IPS-NIHi11 (cell line): ENCODE results near the gene MLLT3.
A peak's percentile ranks its signal among the peaks of the same experiment; 100 is the strongest.

ENCODE experiments used
- DNase-seq: peaks from one replicate; pipeline ENCODE4 v3.0.0; 2012; ENCODE audit warnings: mixed read lengths, low spot score

The MLLT3 gene

GRCh38 chr9:20417373-20418080 is 204.8 kb downstream of the MLLT3 start:
- DNase-seq = no peak

DNA sequence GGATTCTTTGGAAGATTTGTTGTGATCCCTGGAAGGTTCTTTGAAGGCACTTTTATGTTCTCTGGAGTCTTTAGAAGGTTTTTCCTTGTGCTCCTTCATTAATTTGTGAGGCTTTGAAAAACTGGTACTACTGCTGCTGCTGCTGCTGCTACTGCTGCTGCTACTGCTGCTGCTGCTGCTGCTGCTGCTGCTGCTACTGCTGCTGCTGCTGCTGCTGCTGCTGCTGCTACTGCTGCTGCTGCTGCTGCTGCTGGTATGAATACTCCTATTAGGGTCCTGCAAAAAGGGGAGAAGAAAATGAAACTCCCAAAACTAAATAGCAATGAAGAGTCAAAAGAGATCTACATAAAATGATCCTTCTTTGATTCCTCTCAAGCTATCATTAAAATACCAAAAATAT is 208.1 kb downstream of the MLLT3 start:
- no peak for DNase-seq

- DNase-seq = no peak
Observed at GRCh38 chr9:20409321-20410092, 212.8 kb downstream of the MLLT3 start.

- DNase-seq = peak; percentile 23
Observed at GRCh38 chr9:20408513-20408912, 213.8 kb downstream of the MLLT3 start.

GRCh38 chr9:20407013-20407412 is 215.3 kb downstream of the MLLT3 start:
- no peak for DNase-seq

GRCh38 chr9:20406344-20406743 is 216.0 kb downstream of the MLLT3 start:
- no peak for DNase-seq

GRCh38 chr9:20405616-20406015 is 216.7 kb downstream of the MLLT3 start:
- no peak for DNase-seq

GRCh38 chr9:20405078-20405477 is 217.2 kb downstream of the MLLT3 start:
- DNase-seq = no peak

GRCh38 chr9:20404192-20404813 is 218.0 kb downstream of the MLLT3 start:
- no peak for DNase-seq

DNA sequence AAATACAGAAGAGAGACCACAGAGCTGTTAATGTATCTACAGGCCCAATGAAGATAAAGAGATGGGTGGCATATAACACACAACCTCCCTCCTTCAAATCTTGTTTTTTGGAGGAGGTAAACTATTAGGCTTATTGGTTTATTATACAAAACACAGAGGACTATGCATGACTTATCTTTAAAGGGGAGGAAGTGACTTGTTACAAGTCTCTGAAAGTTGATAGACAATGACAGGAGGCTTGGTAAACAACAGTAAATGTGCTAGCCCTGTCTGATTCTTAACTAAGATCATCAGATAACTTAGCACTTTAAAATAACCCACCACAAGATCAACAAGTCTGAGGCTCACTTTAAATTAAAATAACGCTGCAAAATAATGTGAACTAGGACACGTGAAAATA is 219.0 kb downstream of the MLLT3 start:
- DNase-seq = no peak

GRCh38 chr9:20402273-20402875 is 219.9 kb downstream of the MLLT3 start:
- DNase-seq = no peak

DNA sequence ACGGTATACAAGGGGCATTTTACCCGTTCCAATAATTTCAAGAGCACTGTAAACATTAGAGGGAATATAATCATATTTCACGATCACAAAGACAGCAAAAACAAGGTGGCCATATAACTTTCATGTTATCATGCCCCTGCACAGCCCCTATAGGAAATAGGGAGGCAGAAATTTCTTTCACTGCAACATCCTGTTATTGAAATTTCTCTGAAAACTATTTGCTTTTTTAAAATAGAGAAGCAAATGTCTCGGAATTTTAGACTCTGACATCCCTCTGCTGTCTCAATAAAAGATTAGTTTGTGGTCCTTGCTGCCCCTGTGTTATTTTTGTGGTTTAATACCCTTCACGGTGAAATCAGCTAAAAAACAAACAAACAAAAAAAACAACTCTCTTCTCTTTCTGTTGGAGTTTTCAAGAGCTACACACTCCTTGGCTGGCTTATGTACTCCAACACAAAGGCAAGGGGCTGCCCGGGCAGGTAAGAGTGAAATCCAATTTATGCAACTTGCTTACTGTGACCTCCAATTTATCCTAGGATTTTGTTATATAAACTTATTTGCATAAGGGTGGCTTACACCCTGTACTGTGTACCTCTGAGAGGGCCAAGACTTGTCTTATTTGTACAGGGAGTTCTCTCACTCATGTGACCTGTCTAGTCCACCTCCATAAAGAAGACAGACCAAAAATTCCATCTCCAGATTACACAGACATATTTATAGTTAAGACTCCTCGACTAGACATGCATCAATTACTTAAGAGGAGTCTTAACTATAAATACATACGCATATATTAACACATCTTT is 223.6 kb downstream of the MLLT3 start:
- no peak for DNase-seq

DNA sequence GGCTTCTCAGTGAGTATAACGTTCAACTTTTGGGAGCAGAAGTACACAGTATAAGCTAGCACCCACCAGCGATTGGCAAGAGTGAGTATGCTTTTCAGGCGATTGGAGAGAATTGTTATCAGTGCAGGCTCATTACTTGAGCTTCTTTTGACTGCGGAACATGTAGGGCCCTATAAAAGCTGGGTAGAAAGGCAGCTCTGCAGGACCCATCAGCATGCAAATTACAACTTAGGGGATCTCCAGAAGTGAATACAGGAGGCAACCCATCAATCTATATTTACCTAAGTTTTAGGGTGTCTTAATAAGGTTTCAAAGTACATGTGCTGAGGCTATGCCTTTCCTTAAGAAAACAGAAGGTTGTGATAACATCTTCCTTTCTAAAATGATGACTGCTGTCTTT is 225.0 kb downstream of the MLLT3 start:
- DNase-seq = peak; percentile 6

GRCh38 chr9:20396509-20396908 is 225.8 kb downstream of the MLLT3 start:
- DNase-seq = no peak

DNA sequence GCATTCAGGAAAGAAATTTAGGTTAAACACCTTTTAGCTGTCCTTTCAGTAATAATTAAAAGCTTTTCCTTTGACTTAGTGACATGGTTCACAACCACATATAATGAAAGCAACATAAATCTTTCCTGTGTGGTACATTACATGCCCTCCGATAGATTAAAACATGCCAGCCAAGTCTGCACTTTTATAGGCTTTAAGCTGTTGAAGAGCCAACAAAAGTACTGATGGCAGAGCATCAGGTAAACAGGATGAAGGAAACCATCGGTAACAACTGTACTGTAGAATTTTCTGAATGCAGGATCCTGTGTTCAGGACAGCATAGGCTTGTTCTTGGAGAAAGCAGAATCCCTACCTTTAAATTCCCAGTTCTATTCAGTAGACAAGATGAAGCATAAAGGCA is 226.6 kb downstream of the MLLT3 start:
- DNase-seq = no peak

- DNase-seq = peak; percentile 4
Observed at GRCh38 chr9:20394969-20395368, 227.3 kb downstream of the MLLT3 start.

DNA sequence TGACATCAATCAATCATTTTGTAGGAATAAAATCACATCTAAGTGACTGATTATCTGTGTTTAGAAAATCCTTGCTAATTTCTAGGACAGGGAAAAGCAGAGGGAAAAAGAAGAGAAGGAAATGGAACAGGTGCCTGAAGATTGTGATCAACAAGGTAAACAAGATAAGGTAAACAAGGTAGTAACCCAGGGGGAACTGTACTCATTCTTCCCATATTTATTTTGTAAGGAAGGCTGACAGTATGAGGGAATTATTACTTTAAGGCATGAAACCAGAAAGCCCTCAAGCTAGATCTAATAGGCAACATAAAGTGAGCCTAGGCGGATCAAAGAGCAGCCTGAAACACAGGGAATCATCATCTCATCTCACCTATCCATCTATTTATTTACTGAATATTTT is 231.1 kb downstream of the MLLT3 start:
- no peak for DNase-seq

DNA sequence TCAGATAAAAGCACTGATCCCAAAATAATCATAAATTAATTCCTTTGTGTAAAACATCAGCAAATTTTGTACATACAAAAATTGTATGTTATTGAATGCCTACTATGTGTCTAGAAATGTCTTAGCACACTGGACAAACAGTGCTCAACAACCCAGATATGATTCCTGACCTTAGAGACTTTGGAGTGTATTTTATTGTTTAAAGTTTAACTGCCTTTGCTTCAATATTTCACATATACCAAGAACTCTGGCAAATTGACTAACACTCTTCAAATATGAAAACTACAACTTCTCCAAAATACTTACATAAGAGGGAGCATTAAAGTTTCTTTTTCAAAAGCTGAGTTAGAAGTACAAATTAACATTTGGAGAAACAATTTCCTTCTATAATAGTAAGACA is 231.9 kb downstream of the MLLT3 start:
- DNase-seq = no peak

DNA sequence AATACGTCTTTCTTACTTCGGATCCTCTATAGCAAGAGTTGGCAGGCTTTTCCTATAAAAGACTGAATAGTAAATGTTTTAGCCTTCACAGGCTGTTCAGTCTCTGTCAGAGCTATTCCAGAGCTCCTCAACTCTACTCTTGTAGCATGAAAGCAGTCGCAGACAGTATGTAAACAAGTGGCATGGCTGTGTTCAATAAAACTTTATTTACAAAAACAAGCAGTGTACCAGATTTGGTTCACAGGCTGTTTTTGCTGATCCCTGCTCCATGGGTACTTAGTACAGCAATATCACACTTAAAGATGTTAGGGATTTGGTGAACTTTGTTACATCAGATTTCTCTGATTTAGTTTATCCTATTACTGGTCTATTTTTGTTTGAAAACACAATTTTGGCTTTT is 235.2 kb downstream of the MLLT3 start:
- no peak for DNase-seq

DNA sequence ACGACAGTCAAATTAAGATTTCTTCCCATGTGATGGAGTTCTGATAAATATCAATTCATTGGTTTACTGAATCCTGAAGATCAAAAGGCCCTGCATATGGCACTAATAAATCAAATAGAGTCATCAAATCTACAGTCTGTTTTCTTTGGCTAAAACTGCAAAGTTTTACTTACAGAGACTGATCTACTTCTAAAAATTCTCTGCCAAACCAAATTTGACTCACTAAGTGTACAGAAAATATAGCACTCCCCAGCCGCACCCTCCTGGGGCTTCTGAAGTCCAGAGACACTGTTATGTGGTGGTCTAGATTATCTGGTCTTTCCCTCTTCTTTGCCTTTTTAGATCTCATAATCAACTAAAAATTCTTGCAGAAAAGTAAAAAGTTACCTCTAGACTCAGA is 237.7 kb downstream of the MLLT3 start:
- DNase-seq = no peak

DNA sequence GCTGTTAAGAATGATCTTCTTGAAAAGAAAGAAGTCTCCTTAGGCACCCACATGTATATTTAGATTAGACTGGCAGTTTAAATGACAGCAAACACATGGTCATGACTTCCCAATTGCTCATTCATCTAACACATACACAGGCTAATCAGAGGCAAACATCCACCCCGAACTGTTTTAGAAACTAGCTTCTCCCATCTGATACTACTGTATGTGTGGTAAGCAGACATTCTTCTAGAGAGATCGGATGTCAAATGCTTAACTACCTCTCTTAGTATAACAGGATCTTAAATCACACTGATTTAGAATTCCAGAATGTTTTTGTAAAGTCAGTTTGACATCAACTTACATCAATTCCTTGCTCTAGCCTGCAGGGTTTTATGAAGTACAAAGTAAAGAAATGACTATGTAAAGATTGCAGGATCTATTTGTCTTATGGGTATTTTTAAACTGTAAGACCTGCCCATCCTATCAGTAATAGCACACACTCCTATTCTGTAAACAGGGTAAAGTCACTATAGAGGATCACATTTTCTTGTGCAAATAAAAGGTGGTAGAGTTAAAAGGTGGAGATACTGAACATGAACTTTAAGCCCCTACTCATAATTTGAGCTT is 239.7 kb downstream of the MLLT3 start:
- no peak for DNase-seq

- DNase-seq = no peak
Observed at GRCh38 chr9:20380546-20380945, 241.8 kb downstream of the MLLT3 start.
